ENCODE measurements around the gene KRT75.

GRCh38 chr12:52477651-52478050 is 43.5 kb upstream of the KRT75 start:
- no peak for TF ChIP-seq EP300 (IDR thresholded peaks at IDR 0.05)
- TF ChIP-seq CTCF (IDR thresholded peaks at IDR 0.05) = no peak
